SK-MEL-5 (cell line): ENCODE measurements around the gene TMEM63C. TPM values are rescaled to one million over a fixed set of nuclear protein-coding genes. Genes with fewer than 3 reads are reported as not detected.

Source experiments
- DNase-seq: peaks from one replicate; pipeline ENCODE4 v3.0.0-alpha.2; 2016; ENCODE audit warnings: low read depth, low spot score
- in situ Hi-C: cut with HindIII; loops from 2 replicates; pipeline ENCODE4 v1.10.0; 2016; ENCODE audit warnings: low sequenced_read_pairs, high pct_unique_total_duplicates, low pct_unique_long_range_greater_than_20kb
- small RNA-seq, 2 experiments: library from RNA; depleted of rRNA; stranded (forward); fragments of <200 nt; gene quantifications; one replicate each; pipeline ENCODE3, GENCODE V24; 2014
- total RNA-seq: library from RNA; depleted of rRNA; stranded (reverse); fragments of >200 nt; shearing (Covaris generic); gene quantifications from 2 replicates; pipeline ENCODE4 v1.2.3, GENCODE V29; 2014; rRNA removed

The TMEM63C gene
- total RNA-seq, 1 experiment from 2014 or later = 0.66 TPM

DNA sequence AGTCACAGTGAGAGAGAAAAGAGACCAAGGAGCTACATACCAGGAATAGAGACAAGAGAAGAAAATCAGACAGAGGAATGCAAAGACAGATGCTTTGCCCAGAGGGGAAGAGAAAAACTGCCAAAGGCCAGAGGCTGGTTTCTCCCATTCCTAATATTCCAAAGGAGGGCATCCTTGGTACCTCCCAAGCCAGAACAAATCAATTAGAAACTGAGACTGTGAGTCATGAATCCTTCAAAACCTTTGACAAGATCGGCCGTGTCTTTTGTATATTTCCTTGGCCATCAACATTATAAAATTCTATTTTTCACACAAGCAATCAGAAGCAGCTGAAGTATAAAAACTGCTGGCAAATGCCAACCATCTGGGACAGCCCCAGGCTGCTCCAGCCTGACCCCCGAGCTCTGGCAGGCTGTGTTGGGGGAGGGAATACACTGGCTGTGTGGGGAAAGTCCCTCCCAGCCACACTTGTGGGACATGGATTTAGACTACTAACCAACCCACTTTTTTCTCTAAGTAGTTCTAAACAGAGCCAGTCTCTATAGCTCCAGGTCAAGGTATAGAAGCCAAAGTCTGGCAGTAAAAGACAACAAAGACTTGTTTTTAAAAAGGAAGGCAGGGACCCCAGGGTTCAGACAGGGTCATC lies 125.4 kb downstream of the TMEM63C start:
- in situ Hi-C loops = no loop called here
- no peak for DNase-seq

Small RNAs within 50 kb of the gene (small RNA-seq; reads per million reads assigned to genes)
- gene MIR1260A (0 reads per million in 2 experiments), gene RF00421 (0 reads per million in 2 experiments)

Other genes starting within 250 kb of the TMEM63C start
- 27.2 and 28.7 TPM in 2 replicates for gene IRF2BPL, start 153.1 kb upstream of the TMEM63C start, total RNA-seq
- 50.9 and 53.3 TPM in 2 replicates for gene CIPC, start 83.5 kb upstream of the TMEM63C start, total RNA-seq
- gene ZDHHC22, start 40.0 kb upstream of the TMEM63C start, total RNA-seq = 0.08 and 0.13 TPM in 2 replicates
- gene NGB, start 89.4 kb downstream of the TMEM63C start, total RNA-seq = not detected in 2 replicates
- 22.2 and 23.8 TPM in 2 replicates for gene POMT2, start 139.1 kb downstream of the TMEM63C start, total RNA-seq
- gene GSTZ1, start 139.2 kb downstream of the TMEM63C start, total RNA-seq = 51.3 and 67.4 TPM in 2 replicates
- 22.2 and 22.6 TPM in 2 replicates for gene TMED8, start 195.3 kb downstream of the TMEM63C start, total RNA-seq
- gene SAMD15, start 195.6 kb downstream of the TMEM63C start, total RNA-seq = 1.4 and 2.0 TPM in 2 replicates
- gene NOXRED1, start 241.7 kb downstream of the TMEM63C start, total RNA-seq = 0.21 and 0.24 TPM in 2 replicates